ENCODE measurements around the gene CAPZB.

CAPZB gene

GRCh38 chr1:19484338-19484797 lies 971 bp downstream of the CAPZB start:
- H3K4me3 ChIP-seq (ENCODE audit: low read depth, low read length) = peak overlapping the region; percentile 89
- in situ Hi-C loops (cut with HindIII; ENCODE audit: low pct_ligation_motif_present, low sequenced_read_pairs) = loop anchor here (10.0 kb wide), 1 partner anchor 150 kb away; no protein-coding TSS in a partner anchor
- no peak for DNase-seq

GRCh38 chr1:19483691-19484090 lies 1.6 kb downstream of the CAPZB start:
- no peak for DNase-seq
- H3K27ac ChIP-seq = peak overlapping the region; percentile 90
- no peaks in the 10 kb centered on the region for H3K27me3 ChIP-seq (replicated peaks)
- in situ Hi-C loops (cut with HindIII; ENCODE audit: low pct_ligation_motif_present, low sequenced_read_pairs) = loop anchor here (10.0 kb wide), 1 partner anchor 151 kb away; no protein-coding TSS in a partner anchor
- TF ChIP-seq CTCF (IDR thresholded peaks at IDR 0.05; ENCODE audit: low read depth, low read length, missing control alignments) = no peak
- peaks cover 25% of the 10 kb centered on the region for H3K36me3 ChIP-seq (replicated peaks)
- H3K4me3 ChIP-seq (ENCODE audit: low read depth, low read length) = peak overlapping the region; percentile 89

More at GRCh38 chr1:19484338-19484797, 971 bp downstream of the CAPZB start:
- Histone ChIP-seq H3K27me3 (replicated peaks) (no peaks in the 10 kb centered on the region), H3K27ac (peak overlapping the region; percentile 90), H3K36me3 (replicated peaks) (peaks cover 21% of the 10 kb centered on the region)
- TF ChIP-seq CTCF (IDR thresholded peaks at IDR 0.05; ENCODE audit: low read depth, low read length, missing control alignments) = no peak

- in situ Hi-C loops (cut with HindIII; ENCODE audit: low pct_ligation_motif_present, low sequenced_read_pairs) = loop anchor here (10.0 kb wide), 1 partner anchor 152 kb away; no protein-coding TSS in a partner anchor
- peak overlapping the region; percentile 89 for H3K4me3 ChIP-seq (ENCODE audit: low read depth, low read length)
- no peak for TF ChIP-seq CTCF (IDR thresholded peaks at IDR 0.05; ENCODE audit: low read depth, low read length, missing control alignments)
- H3K36me3 ChIP-seq (replicated peaks) = peaks cover 29% of the 10 kb centered on the region
- no peak for DNase-seq
- H3K27ac ChIP-seq = peak overlapping the region; percentile 90
- H3K27me3 ChIP-seq (replicated peaks) = no peaks in the 10 kb centered on the region
These were observed 2.1 kb downstream of the CAPZB start for GRCh38 chr1:19483261-19483660.

GRCh38 chr1:19481826-19482398 lies 3.4 kb downstream of the CAPZB start:
- no peak for TF ChIP-seq CTCF (IDR thresholded peaks at IDR 0.05; ENCODE audit: low read depth, low read length, missing control alignments)
- H3K27ac ChIP-seq = no peak overlapping the region
- peaks cover 38% of the 10 kb centered on the region for H3K36me3 ChIP-seq (replicated peaks)
- peak overlapping the region; percentile 5 for H3K4me3 ChIP-seq (ENCODE audit: low read depth, low read length)
- in situ Hi-C loops (cut with HindIII; ENCODE audit: low pct_ligation_motif_present, low sequenced_read_pairs) = loop anchor here (10.0 kb wide), 1 partner anchor 153 kb away; no protein-coding TSS in a partner anchor
- H3K27me3 ChIP-seq (replicated peaks) = no peaks in the 10 kb centered on the region
- DNase-seq = no peak

GRCh38 chr1:19480282-19480681 lies 5.1 kb downstream of the CAPZB start:
- in situ Hi-C loops (cut with HindIII; ENCODE audit: low pct_ligation_motif_present, low sequenced_read_pairs) = loop anchor here (10.0 kb wide), 1 partner anchor 155 kb away; no protein-coding TSS in a partner anchor
- Histone ChIP-seq H3K36me3 (replicated peaks) (peaks cover 38% of the 10 kb centered on the region), H3K27me3 (replicated peaks) (no peaks in the 10 kb centered on the region), H3K4me3 (ENCODE audit: low read depth, low read length) (no peak overlapping the region), H3K27ac (no peak overlapping the region)
- TF ChIP-seq CTCF (IDR thresholded peaks at IDR 0.05; ENCODE audit: low read depth, low read length, missing control alignments) = no peak
- DNase-seq = no peak

Measured in brain microvascular endothelial cell (primary cell).